HEK293 (cell line): ENCODE measurements around the gene PDE2A.

ENCODE experiments used
- CTCF ChIA-PET: fragments of 350-600 bp; formaldehyde crosslinking; extraction: SDS; loops from one replicate; lab custom pipeline; 2021; ENCODE audit warnings: antibody characterized with exemption; lab: Yijun Ruan, JAX
- POLR2A ChIA-PET: fragments of 300-600 bp; formaldehyde crosslinking; extraction: SDS; loops from one replicate; lab custom pipeline; 2020; ENCODE audit warnings: antibody characterized with exemption, inconsistent platforms; lab: Yijun Ruan, JAX
- H3K27ac ChIP-seq: fragments of 200-500 bp; sonication (Bioruptor generic); 2 replicates; pipeline ENCODE4 v1.5.1; 2014; ENCODE audit warnings: low read depth, low read length, control low read depth, inconsistent platforms; ENCODE audit errors: extremely low read depth
- H3K36me3 ChIP-seq, 2 experiments: fragments of 200-500 bp in 1 of 2; sonication (Bioruptor generic) in 1 of 2; 1 replicate in 1 of 2; 2 replicates in 1 of 2; pipeline ENCODE4 v1.5.1; 2014 to 2017; ENCODE audit warnings: inconsistent platforms in 2 of 2, low read length in 2 of 2; ENCODE audit not compliant: control insufficient read depth in 2 of 2, insufficient read depth in 1 of 2
- H3K4me1 ChIP-seq: fragments of 200-500 bp; sonication (Bioruptor generic); 2 replicates; pipeline ENCODE4 v1.5.1; 2014; ENCODE audit warnings: mild to moderate bottlenecking, low read length, inconsistent platforms; ENCODE audit not compliant: control insufficient read depth, insufficient read depth
- H3K4me3 ChIP-seq: 2 replicates; pipeline ENCODE4 v1.5.1; 2011; ENCODE audit warnings: low read depth, mild to moderate bottlenecking, control low read depth, low read length, moderate library complexity
- H3K9me3 ChIP-seq: fragments of 200-500 bp; sonication (Bioruptor generic); 2 replicates; pipeline ENCODE4 v1.5.1; 2014; ENCODE audit warnings: low read depth, low read length, inconsistent platforms; ENCODE audit not compliant: control insufficient read depth, insufficient read depth
- CTCF ChIP-seq: fragments of 450-650 bp; formaldehyde crosslinking; IDR thresholded peaks from 2 replicates; pipeline ENCODE4 v1.5.1; 2016; ENCODE audit warnings: missing biosample characterization, missing genetic modification characterization
- EGR2 ChIP-seq: fragments of 450-650 bp; formaldehyde crosslinking; IDR thresholded peaks from 2 replicates; pipeline ENCODE4 v1.5.1; 2016; ENCODE audit warnings: low read depth, missing biosample characterization, missing genetic modification characterization
- HOXC10 ChIP-seq: sonication (generic); formaldehyde crosslinking; IDR thresholded peaks from 2 replicates; pipeline ENCODE4 v1.8.1; 2023; ENCODE audit warnings: mild to moderate bottlenecking, missing genetic modification reagents
- INSM2 ChIP-seq: fragments of 450-650 bp; formaldehyde crosslinking; IDR thresholded peaks from 2 replicates; pipeline ENCODE4 v1.5.1; 2016; ENCODE audit warnings: missing biosample characterization, missing genetic modification characterization
- KLF16 ChIP-seq: fragments of 450-650 bp; formaldehyde crosslinking; IDR thresholded peaks from 2 replicates; pipeline ENCODE4 v1.5.1; 2017; ENCODE audit warnings: missing biosample characterization, missing genetic modification characterization
- MEIS1 ChIP-seq: sonication (generic); formaldehyde crosslinking; IDR thresholded peaks from 2 replicates; pipeline ENCODE4 v1.8.1; 2022; ENCODE audit warnings: missing genetic modification reagents, mild to moderate bottlenecking, borderline replicate concordance
- REPIN1 ChIP-seq: fragments of 450-650 bp; formaldehyde crosslinking; IDR thresholded peaks from 2 replicates; pipeline ENCODE4 v1.5.1; 2017; ENCODE audit warnings: missing biosample characterization, missing genetic modification characterization, low read depth
- SALL2 ChIP-seq: fragments of 450-650 bp; formaldehyde crosslinking; IDR thresholded peaks from 2 replicates; pipeline ENCODE4 v1.5.0; 2017; ENCODE audit warnings: missing biosample characterization, mild to moderate bottlenecking, missing genetic modification characterization, borderline replicate concordance
- SCRT2 ChIP-seq: fragments of 450-650 bp; formaldehyde crosslinking; IDR thresholded peaks from 2 replicates; pipeline ENCODE4 v1.5.1; 2016; ENCODE audit warnings: missing biosample characterization, missing genetic modification characterization
- ZBTB1 ChIP-seq: fragments of 450-650 bp; formaldehyde crosslinking; IDR thresholded peaks from 2 replicates; pipeline ENCODE4 v1.5.1; 2016; ENCODE audit warnings: missing biosample characterization, missing genetic modification characterization
- ZFP69B ChIP-seq: fragments of 450-650 bp; formaldehyde crosslinking; IDR thresholded peaks from 2 replicates; pipeline ENCODE4 v1.5.1; 2016; ENCODE audit warnings: missing biosample characterization, missing genetic modification characterization
- ZNF114 ChIP-seq: fragments of 450-650 bp; formaldehyde crosslinking; IDR thresholded peaks from 2 replicates; pipeline ENCODE4 v1.5.0; 2017; ENCODE audit warnings: missing biosample characterization, missing genetic modification characterization
- ZNF132 ChIP-seq: fragments of 450-650 bp; formaldehyde crosslinking; IDR thresholded peaks from 2 replicates; pipeline ENCODE4 v1.5.1; 2017; ENCODE audit warnings: missing biosample characterization, missing genetic modification characterization, borderline replicate concordance
- ZNF184 ChIP-seq: fragments of 450-650 bp; IDR thresholded peaks from 2 replicates; pipeline ENCODE4 v1.5.1; 2018; ENCODE audit warnings: missing biosample characterization, mild to moderate bottlenecking, missing genetic modification characterization
- ZNF19 ChIP-seq: fragments of 450-650 bp; formaldehyde crosslinking; IDR thresholded peaks from 2 replicates; pipeline ENCODE4; 2016; ENCODE audit warnings: missing biosample characterization, missing genetic modification characterization, low read depth
- ZNF2 ChIP-seq: fragments of 450-650 bp; formaldehyde crosslinking; IDR thresholded peaks from 2 replicates; pipeline ENCODE4 v1.5.1; 2016; ENCODE audit warnings: missing biosample characterization, missing genetic modification characterization
- ZNF311 ChIP-seq: fragments of 450-650 bp; formaldehyde crosslinking; IDR thresholded peaks from 2 replicates; pipeline ENCODE4 v1.5.1; 2017; ENCODE audit warnings: missing biosample characterization, missing genetic modification characterization, borderline replicate concordance
- ZNF394 ChIP-seq: fragments of 450-650 bp; formaldehyde crosslinking; IDR thresholded peaks from 2 replicates; pipeline ENCODE4 v1.5.1; 2016; ENCODE audit warnings: missing biosample characterization, missing genetic modification characterization, mild to moderate bottlenecking, moderate library complexity, borderline replicate concordance
- ZNF426 ChIP-seq: fragments of 450-650 bp; formaldehyde crosslinking; IDR thresholded peaks from 2 replicates; pipeline ENCODE4 v1.5.1; 2017; ENCODE audit warnings: missing biosample characterization, missing genetic modification characterization, mild to moderate bottlenecking, inconsistent platforms, moderate library complexity
- ZNF449 ChIP-seq: fragments of 450-650 bp; formaldehyde crosslinking; IDR thresholded peaks from 2 replicates; pipeline ENCODE4 v1.5.1; 2017; ENCODE audit warnings: missing biosample characterization, mild to moderate bottlenecking, missing genetic modification characterization, moderate library complexity
- ZNF513 ChIP-seq: fragments of 450-650 bp; IDR thresholded peaks from 2 replicates; pipeline ENCODE4 v1.5.1; 2018; ENCODE audit warnings: missing biosample characterization, missing genetic modification characterization
- ZNF549 ChIP-seq: fragments of 450-650 bp; IDR thresholded peaks from 2 replicates; pipeline ENCODE4 v1.5.1; 2018; ENCODE audit warnings: missing biosample characterization, missing genetic modification characterization, mild to moderate bottlenecking, inconsistent platforms, moderate library complexity
- ZNF561 ChIP-seq: fragments of 450-650 bp; IDR thresholded peaks from 2 replicates; pipeline ENCODE4 v1.5.1; 2018; ENCODE audit warnings: missing biosample characterization, missing genetic modification characterization, borderline replicate concordance
- ZNF600 ChIP-seq: fragments of 450-650 bp; formaldehyde crosslinking; IDR thresholded peaks from 2 replicates; pipeline ENCODE4 v1.5.1; 2016; ENCODE audit warnings: missing biosample characterization, missing genetic modification characterization
- ZNF654 ChIP-seq: fragments of 450-650 bp; formaldehyde crosslinking; IDR thresholded peaks from 2 replicates; pipeline ENCODE4 v1.5.1; 2016; ENCODE audit warnings: low read depth, missing biosample characterization, missing genetic modification characterization
- ZSCAN16 ChIP-seq: fragments of 450-650 bp; formaldehyde crosslinking; IDR thresholded peaks from 2 replicates; pipeline ENCODE4 v1.5.1; 2016; ENCODE audit warnings: missing biosample characterization, missing genetic modification characterization
- ZSCAN30 ChIP-seq: fragments of 450-650 bp; IDR thresholded peaks from 2 replicates; pipeline ENCODE4 v1.5.1; 2018; ENCODE audit warnings: missing biosample characterization, mild to moderate bottlenecking, missing genetic modification characterization, moderate library complexity

The PDE2A gene

GRCh38 chr11:72585762-72586311, 88.4 kb downstream of the PDE2A start (continued):
- TF ChIP-seq ZNF600: peak; percentile 99
- TF ChIP-seq ZSCAN30 (tag by site-specific recombination): peak; percentile 89
- TF ChIP-seq CTCF (tag by site-specific recombination): peak; percentile 61
- TF ChIP-seq ZNF654 (tag by site-specific recombination): peak; percentile 68
- no peak for TF ChIP-seq ZNF561 (tag by site-specific recombination)
- TF ChIP-seq ZNF394: no peak
- TF ChIP-seq ZNF426 (tag by site-specific recombination): no peak
- TF ChIP-seq ZNF549 (tag by site-specific recombination): no peak

GRCh38 chr11:72584939-72585597, 89.2 kb downstream of the PDE2A start:
- Histone ChIP-seq H3K4me1 (no peaks in the 10 kb centered on the region), H3K36me3 (no peaks in the 10 kb centered on the region)
- ChIA-PET CTCF (interaction anchor here (0.6 to 6.4 kb wide), 9 partner anchors 11 to 793 kb away, joined by 3 to 50 read pairs (median 4); no protein-coding TSS in a partner anchor), POLR2A (no interaction called here)
- TF ChIP-seq ZSCAN16 (tag by site-specific recombination): no peak
- TF ChIP-seq ZNF311 (tag by site-specific recombination): no peak
- TF ChIP-seq ZNF513 (tag by site-specific recombination): no peak
- TF ChIP-seq SCRT2: no peak
- TF ChIP-seq ZNF184: no peak
- TF ChIP-seq SALL2 (tag by site-specific recombination): no peak
- no peak for TF ChIP-seq HOXC10
- TF ChIP-seq EGR2 (tag by site-specific recombination): no peak
- TF ChIP-seq ZNF654 (tag by site-specific recombination): no peak
- TF ChIP-seq, all 188 proteins: peak for 0
- H3K27ac ChIP-seq: no peak overlapping the region
- H3K9me3 ChIP-seq: no peaks in the 10 kb centered on the region
- H3K4me3 ChIP-seq: no peak overlapping the region

GRCh38 chr11:72584293-72584938, 89.8 kb downstream of the PDE2A start:
- CTCF ChIA-PET: interaction anchor here (0.6 to 2.0 kb wide), 3 partner anchors 11 to 792 kb away, joined by 3 to 4 read pairs (median 3); no protein-coding TSS in a partner anchor
- Histone ChIP-seq H3K4me3 (no peak overlapping the region), H3K9me3 (no peaks in the 10 kb centered on the region), H3K4me1 (no peaks in the 10 kb centered on the region), H3K36me3 (no peaks in the 10 kb centered on the region), H3K27ac (no peak overlapping the region)
- POLR2A ChIA-PET: no interaction called here
- TF ChIP-seq ZNF2 (tag by site-specific recombination) (no peak), ZBTB1 (tag by site-specific recombination) (no peak), ZNF114 (no peak), MEIS1 (no peak), ZNF449 (no peak), REPIN1 (tag by site-specific recombination) (no peak), ZFP69B (tag by site-specific recombination) (no peak), ZNF19 (no peak), KLF16 (tag by site-specific recombination) (no peak), ZNF132 (tag by site-specific recombination) (no peak), INSM2 (no peak)
